GM11168 (cell line): Measurements from ENCODE around the gene CNDP1.

Experiments
- in situ Hi-C: fragments of 300-500 bp; cut with MboI; formaldehyde crosslinking; loops from one replicate; pipeline ENCODE4 v1.12.0; 2022; ENCODE audit warnings: low sequenced_read_pairs; ENCODE audit not compliant: unreplicated experiment

Gene CNDP1

GRCh38 chr18:74610860-74611259, 76.6 kb downstream of the CNDP1 start:
- in situ Hi-C loops: no loop called here

- in situ Hi-C loops: no loop called here
Measured at GRCh38 chr18:74611765-74612164, 77.5 kb downstream of the CNDP1 start.

GRCh38 chr18:74613381-74613780, 79.1 kb downstream of the CNDP1 start:
- in situ Hi-C loops: no loop called here

- in situ Hi-C loops: no loop called here
Measured at GRCh38 chr18:74616494-74616893, 82.2 kb downstream of the CNDP1 start.

GRCh38 chr18:74617486-74617885, 83.2 kb downstream of the CNDP1 start:
- in situ Hi-C loops: no loop called here

GRCh38 chr18:74622072-74622471, 87.8 kb downstream of the CNDP1 start:
- in situ Hi-C loops: no loop called here

GRCh38 chr18:74623047-74623816, 88.9 kb downstream of the CNDP1 start:
- in situ Hi-C loops: no loop called here

GRCh38 chr18:74624466-74624865, 90.2 kb downstream of the CNDP1 start:
- in situ Hi-C loops: no loop called here

- in situ Hi-C loops: no loop called here
Measured at GRCh38 chr18:74625157-74625556, 90.9 kb downstream of the CNDP1 start.

GRCh38 chr18:74626049-74626874, 92.0 kb downstream of the CNDP1 start:
- in situ Hi-C loops: no loop called here

- in situ Hi-C loops: no loop called here
Measured at GRCh38 chr18:74630804-74631203, 96.5 kb downstream of the CNDP1 start.

GRCh38 chr18:74631212-74631611, 96.9 kb downstream of the CNDP1 start:
- in situ Hi-C loops: no loop called here

- in situ Hi-C loops: no loop called here
Measured at GRCh38 chr18:74631623-74632350, 97.5 kb downstream of the CNDP1 start.

GRCh38 chr18:74632351-74632679, 98.0 kb downstream of the CNDP1 start:
- in situ Hi-C loops: no loop called here

GRCh38 chr18:74632856-74633255, 98.6 kb downstream of the CNDP1 start:
- in situ Hi-C loops: no loop called here

GRCh38 chr18:74633652-74634352, 99.5 kb downstream of the CNDP1 start:
- in situ Hi-C loops: no loop called here

GRCh38 chr18:74635224-74635975, 101.1 kb downstream of the CNDP1 start:
- in situ Hi-C loops: no loop called here
